GM12878 (cell line): Measurements from ENCODE around the gene TTC38. TPM values are rescaled to one million over a fixed set of nuclear protein-coding genes. Genes with fewer than 3 reads are reported as not detected.

Source experiments
- BRCA1 ChIP-seq: IDR thresholded peaks from 2 replicates; pipeline ENCODE4 v1.6.1; 2011; ENCODE audit warnings: low read depth, low read length, improper control_type of control experiment
- CBFB ChIP-seq: IDR thresholded peaks from 2 replicates; pipeline ENCODE4 v1.6.1; 2016; ENCODE audit warnings: antibody characterized with exemption, low read depth
- CBX3 ChIP-seq: fragments of 200-600 bp; sonication (generic); IDR thresholded peaks from 2 replicates; pipeline ENCODE4 v1.6.1; 2016; ENCODE audit warnings: low read depth, borderline replicate concordance
- CHD2 ChIP-seq: IDR thresholded peaks from 2 replicates; pipeline ENCODE4 v1.6.1; 2011; ENCODE audit warnings: low read depth, low read length, improper control_type of control experiment, borderline replicate concordance
- CREB1 ChIP-seq: IDR thresholded peaks from 2 replicates; pipeline ENCODE4 v1.6.1; 2012; ENCODE audit warnings: low read depth, mild to moderate bottlenecking, inconsistent platforms
- CREM ChIP-seq: IDR thresholded peaks from 2 replicates; pipeline ENCODE4 v1.6.1; 2014; ENCODE audit warnings: antibody characterized with exemption, low read depth
- E4F1 ChIP-seq: fragments of 450-650 bp; IDR thresholded peaks from 2 replicates; pipeline ENCODE4 v1.6.1; 2018; ENCODE audit warnings: borderline replicate concordance, mild to moderate bottlenecking; ENCODE audit not compliant: partially characterized antibody
- FOXM1 ChIP-seq: IDR thresholded peaks from 2 replicates; pipeline ENCODE4 v1.6.1; 2012; ENCODE audit warnings: low read depth, mild to moderate bottlenecking, inconsistent platforms, low read length, moderate library complexity
- GABPA ChIP-seq: IDR thresholded peaks from 2 replicates; pipeline ENCODE4 v1.6.1; 2014; ENCODE audit warnings: antibody characterized with exemption, low read depth, mild to moderate bottlenecking, inconsistent platforms
- JUNB ChIP-seq: IDR thresholded peaks from 2 replicates; pipeline ENCODE4 v1.6.1; 2016; ENCODE audit warnings: antibody characterized with exemption, mild to moderate bottlenecking
- KAT2A ChIP-seq: conservative IDR thresholded peaks from 2 replicates; pipeline ENCODE4 v1.6.1; 2011; ENCODE audit warnings: low read depth, low read length; ENCODE audit not compliant: control insufficient read depth
- MEF2A ChIP-seq: IDR thresholded peaks from 2 replicates; pipeline ENCODE4 v1.6.1; 2011; ENCODE audit warnings: low read depth, mild to moderate bottlenecking, low read length, moderate library complexity; ENCODE audit not compliant: insufficient read depth
- NFYA ChIP-seq: IDR thresholded peaks from 2 replicates; pipeline ENCODE4 v1.6.1; 2011; ENCODE audit warnings: low read depth, mild to moderate bottlenecking, low read length, improper control_type of control experiment, borderline replicate concordance
- NR2C1 ChIP-seq: fragments of 450-650 bp; IDR thresholded peaks from 2 replicates; pipeline ENCODE4 v1.6.1; 2017; ENCODE audit warnings: antibody characterized with exemption, mild to moderate bottlenecking, moderate library complexity
- PML ChIP-seq: IDR thresholded peaks from 2 replicates; pipeline ENCODE4 v1.6.1; 2012; ENCODE audit warnings: low read length, inconsistent platforms
- POLR2A ChIP-seq: IDR thresholded peaks from 2 replicates; pipeline ENCODE4 v1.6.1; 2011; ENCODE audit warnings: low read depth, mild to moderate bottlenecking, low read length
- RAD51 ChIP-seq: fragments of 450-650 bp; IDR thresholded peaks from 2 replicates; pipeline ENCODE4 v1.6.1; 2016; ENCODE audit warnings: moderate library complexity, mild to moderate bottlenecking, inconsistent platforms
- RB1 ChIP-seq: fragments of 450-650 bp; formaldehyde crosslinking; IDR thresholded peaks from 2 replicates; pipeline ENCODE4 v1.6.1; 2017; ENCODE audit warnings: mild to moderate bottlenecking, borderline replicate concordance
- RELA ChIP-seq: fragments of 450-650 bp; IDR thresholded peaks from 2 replicates; pipeline ENCODE4 v1.8.0; 2014; ENCODE audit warnings: borderline replicate concordance; ENCODE audit not compliant: partially characterized antibody
- SMARCA5 ChIP-seq: fragments of 450-650 bp; IDR thresholded peaks from 2 replicates; pipeline ENCODE4 v1.6.1; 2017; ENCODE audit warnings: mild to moderate bottlenecking
- USF2 ChIP-seq: IDR thresholded peaks from 2 replicates; pipeline ENCODE4 v1.6.1; 2011; ENCODE audit warnings: low read depth, low read length, improper control_type of control experiment, borderline replicate concordance
- YY1 ChIP-seq: IDR thresholded peaks from 2 replicates; pipeline ENCODE4 v1.6.1; 2011; ENCODE audit warnings: low read depth, mild to moderate bottlenecking, low read length
- ZBTB11 ChIP-seq: fragments of 450-650 bp; formaldehyde crosslinking; IDR thresholded peaks from 2 replicates; pipeline ENCODE4 v1.5.0; 2022; ENCODE audit warnings: mild to moderate bottlenecking, missing genetic modification characterization
- ZNF207 ChIP-seq: fragments of 450-650 bp; IDR thresholded peaks from 2 replicates; pipeline ENCODE4 v1.6.1; 2014; ENCODE audit warnings: antibody characterized with exemption, mild to moderate bottlenecking, borderline replicate concordance
- ZNF384 ChIP-seq: IDR thresholded peaks from 2 replicates; pipeline ENCODE4 v1.6.1; 2012; ENCODE audit warnings: low read depth, mild to moderate bottlenecking, low read length, improper control_type of control experiment, borderline replicate concordance
- ZSCAN29 ChIP-seq: fragments of 450-650 bp; IDR thresholded peaks from 2 replicates; pipeline ENCODE4 v1.6.1; 2017; ENCODE audit warnings: mild to moderate bottlenecking, moderate library complexity
- polyA plus RNA-seq, 11 experiments: library from polyadenylated mRNA; depleted of rRNA in 4 of 11; unstranded in 6 of 11; stranded (reverse) in 5 of 11; fragments of >200 nt; fragmentation: Nextera tagmentation in 4 of 11; fragmentation: Illumina TruSeq in 1 of 11; extraction: Ambion mirVana in 4 of 11; extraction: Trizol in 1 of 11; gene quantifications; 1 replicate in 1 of 11; 2 replicates in 10 of 11; pipeline versions ENCODE4 v1.2.1 to v1.2.3, GENCODE V29; 2011 to 2016; ENCODE audit warnings: inconsistent platforms in 2 of 11, missing spikeins in 2 of 11, low read depth in 1 of 11
- total RNA-seq, 4 experiments: library from RNA; depleted of rRNA in 3 of 4; stranded (reverse); fragments of >200 nt in 3 of 4; fragmentation: Illumina TruSeq in 1 of 4; extraction: Trizol in 1 of 4; gene quantifications; 2 replicates each; pipeline versions ENCODE4 v1.2.1 to v1.2.3, GENCODE V29; 2013 to 2021

The TTC38 gene
- total and polyA plus RNA-seq, 10 of the 15 experiments (the other 5 are each of a cell fraction or from before 2014, with no cell fraction given) = 0.58 to 39.9 (median 13.0) TPM

DNA sequence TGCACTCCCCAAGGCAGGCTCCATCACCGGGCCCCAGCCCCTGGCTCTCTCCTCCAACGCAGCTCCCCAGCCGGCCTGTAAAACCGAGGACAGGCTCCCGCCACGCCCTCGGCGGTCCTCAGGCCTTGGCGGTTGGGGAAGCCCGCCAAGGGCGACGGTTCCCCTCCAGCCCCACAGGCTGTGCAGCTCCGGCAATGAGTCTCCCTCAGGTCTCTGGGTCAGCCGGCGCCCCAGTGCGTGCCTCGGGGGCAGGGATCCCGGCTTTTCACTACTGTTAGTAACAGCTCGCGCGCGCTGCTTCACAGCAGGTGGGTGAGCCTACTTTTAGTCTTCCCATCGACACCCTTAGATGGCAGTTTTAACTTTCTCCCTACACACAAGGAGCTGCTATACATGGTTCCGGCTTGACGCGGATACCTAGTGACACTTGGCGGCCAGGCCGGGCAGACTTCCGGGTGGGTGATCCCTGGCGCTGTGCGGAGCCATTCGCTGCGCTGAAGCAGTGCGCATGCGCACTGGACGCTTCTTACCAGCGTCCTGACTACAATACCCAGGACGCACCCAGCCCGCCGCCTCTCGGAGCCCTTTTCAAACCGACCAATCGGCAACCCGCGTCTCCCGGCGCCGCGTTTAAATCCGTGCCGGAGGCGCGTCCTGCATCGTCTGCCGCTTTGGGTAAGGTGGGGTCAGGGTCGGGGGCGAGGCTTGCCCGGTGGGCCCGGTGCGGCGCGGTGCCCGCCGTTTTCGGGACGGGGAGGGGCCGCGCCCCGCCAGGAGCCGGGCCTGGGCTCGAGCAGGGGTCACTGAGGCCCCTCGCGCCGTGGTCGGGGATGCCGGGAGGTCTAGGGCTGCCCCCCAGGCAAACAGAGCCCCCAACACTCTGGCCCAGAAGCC, 28.7 kb downstream of the TTC38 start, which contains the start of gene GTSE1 (continued):
- no peak for TF ChIP-seq KAT2A
- peak; percentile 89; the same call in 1 of the 2 replicates for TF ChIP-seq FOXM1
- no peak; the same call in 1 of the 2 replicates for TF ChIP-seq ZNF207
- TF ChIP-seq E4F1 = peak; percentile 87
- TF ChIP-seq RELA = peak; percentile 51
- TF ChIP-seq USF2 = no peak
- 0 out of 2 replicates have a peak, but pooled peaks have one; percentile 72 for TF ChIP-seq PML
- no peak for TF ChIP-seq CBX3
- no peak for TF ChIP-seq MEF2A
- TF ChIP-seq CREM = peak; percentile 59; the same call in 1 of the 2 replicates
- TF ChIP-seq NFYA = no peak
- TF ChIP-seq ZBTB11 (CRISPR knock-in tag) = peak; percentile 52
- peak; percentile 64; the same call in 1 of the 2 replicates for TF ChIP-seq SMARCA5
- no peak for TF ChIP-seq RB1
- no peak for TF ChIP-seq ZSCAN29
- 0 out of 2 replicates have a peak, but pooled peaks have one; percentile 20 for TF ChIP-seq CBFB
- peak; percentile 86 for TF ChIP-seq CHD2
- TF ChIP-seq ZNF384 = no peak
- TF ChIP-seq BRCA1 = no peak
- TF ChIP-seq JUNB = peak; percentile 8; the same call in 1 of the 2 replicates
- no peak for TF ChIP-seq RAD51
- TF ChIP-seq NR2C1 = peak; percentile 68; the same call in 1 of the 2 replicates
- peak; percentile 90 for TF ChIP-seq YY1
- peak; percentile 67 for TF ChIP-seq GABPA
- TF ChIP-seq POLR2A = peak; percentile 93
- TF ChIP-seq CREB1 = peak; percentile 71; the same call in 1 of the 2 replicates
